Astrocyte of the spinal cord (primary cell): ENCODE data around the gene TMEFF1.

ENCODE experiments used
- DNase-seq: peaks from one replicate; pipeline ENCODE4 v3.0.0; 2011; ENCODE audit warnings: low read depth, low spot score
- H3K4me3 ChIP-seq: 2 replicates; pipeline ENCODE4 v1.5.1; 2011; ENCODE audit warnings: low read depth, mild to moderate bottlenecking, low read length, moderate library complexity
- CTCF ChIP-seq: IDR thresholded peaks from 2 replicates; pipeline ENCODE4 v1.5.1; 2012; ENCODE audit warnings: low read depth, mild to moderate bottlenecking, low read length, inconsistent platforms
- in situ Hi-C: cut with HindIII; loops from 2 replicates; pipeline ENCODE4 v1.10.0; 2017; ENCODE audit warnings: low sequenced_read_pairs

TMEFF1 gene

GRCh38 chr9:100485196-100485595 lies 12.2 kb downstream of the TMEFF1 start:
- in situ Hi-C loops, result no loop called here
- TF ChIP-seq CTCF, result no peak
- DNase-seq, result no peak
- no peak overlapping the region for H3K4me3 ChIP-seq

DNA sequence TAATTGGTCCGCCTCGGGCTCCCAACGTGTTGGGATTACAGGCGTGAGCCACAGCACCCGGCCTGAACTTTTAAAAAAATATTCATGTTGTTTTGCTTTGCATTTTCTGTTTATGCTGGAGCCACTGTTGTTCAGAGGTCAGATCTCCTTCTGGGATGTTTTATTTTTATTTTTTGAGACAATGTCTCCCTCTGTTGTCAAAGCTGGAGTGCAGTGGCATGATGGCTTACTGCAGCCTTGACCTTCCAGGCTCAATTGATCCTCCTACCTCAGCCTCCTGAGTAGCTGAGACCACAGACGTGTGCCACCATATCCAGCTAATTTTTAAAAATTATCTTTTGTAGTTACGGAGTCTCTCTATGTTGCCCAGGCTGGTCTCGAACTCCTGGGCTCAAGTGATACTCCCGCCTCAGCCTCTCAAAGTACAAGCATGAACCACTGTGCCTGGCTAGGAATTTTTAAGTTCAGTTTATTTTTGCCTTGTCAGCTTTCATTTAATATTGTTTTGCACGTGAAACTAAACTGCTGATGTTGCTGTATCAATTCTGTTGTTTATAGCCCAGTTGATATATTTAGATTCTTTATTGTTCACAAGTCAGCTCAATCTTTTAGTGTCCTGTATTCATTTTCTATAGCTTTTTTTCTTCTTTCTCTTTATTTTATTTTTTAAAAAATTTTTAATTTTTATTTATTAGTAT lies 13.7 kb downstream of the TMEFF1 start:
- in situ Hi-C loops, result no loop called here
- DNase-seq, result no peak
- TF ChIP-seq CTCF, result no peak
- no peak overlapping the region for H3K4me3 ChIP-seq

DNA sequence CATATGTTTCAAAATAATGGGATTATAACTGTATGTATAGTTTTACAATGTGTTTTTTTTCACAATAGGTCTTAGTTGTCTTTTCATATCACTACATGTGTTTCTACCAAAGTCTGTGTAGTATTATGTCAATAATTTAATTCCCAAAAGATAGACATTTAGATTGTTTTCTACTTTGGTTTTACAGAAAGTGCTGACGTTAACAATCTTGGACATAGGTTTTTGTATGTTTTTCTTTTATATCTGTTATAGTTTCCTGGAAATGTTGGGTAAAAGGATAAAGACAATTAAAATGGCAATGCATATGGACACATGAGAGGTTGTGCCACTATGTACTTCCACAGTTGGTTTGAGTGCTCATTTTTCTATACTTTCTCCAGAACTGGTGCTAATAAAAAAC lies 15.2 kb downstream of the TMEFF1 start:
- in situ Hi-C loops, result no loop called here

DNA sequence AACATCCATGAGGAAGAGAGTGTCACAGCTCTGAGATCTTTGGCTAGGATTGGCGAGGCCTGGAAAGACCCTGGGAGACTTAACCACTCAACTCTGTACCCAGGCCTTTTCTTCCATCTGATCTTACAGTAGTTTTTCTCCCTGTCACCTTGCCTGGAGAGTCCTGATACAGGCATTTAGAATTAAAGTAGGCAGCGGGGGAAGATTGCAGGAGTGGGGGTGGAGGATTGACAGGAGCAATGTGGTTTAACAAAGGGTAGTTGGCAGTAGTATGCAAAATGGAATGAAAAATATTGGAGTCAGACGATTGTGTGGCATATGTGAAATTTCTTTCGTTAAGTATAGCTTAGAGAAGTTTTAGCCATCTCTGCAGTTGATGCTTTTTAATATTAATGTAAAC lies 16.9 kb downstream of the TMEFF1 start:
- DNase-seq, result no peak
- in situ Hi-C loops, result no loop called here
- no peak overlapping the region for H3K4me3 ChIP-seq
- TF ChIP-seq CTCF, result no peak

More for the DNA sequence above, 15.2 kb downstream of the TMEFF1 start:
- no peak overlapping the region for H3K4me3 ChIP-seq
- TF ChIP-seq CTCF, result no peak
- no peak for DNase-seq

DNA sequence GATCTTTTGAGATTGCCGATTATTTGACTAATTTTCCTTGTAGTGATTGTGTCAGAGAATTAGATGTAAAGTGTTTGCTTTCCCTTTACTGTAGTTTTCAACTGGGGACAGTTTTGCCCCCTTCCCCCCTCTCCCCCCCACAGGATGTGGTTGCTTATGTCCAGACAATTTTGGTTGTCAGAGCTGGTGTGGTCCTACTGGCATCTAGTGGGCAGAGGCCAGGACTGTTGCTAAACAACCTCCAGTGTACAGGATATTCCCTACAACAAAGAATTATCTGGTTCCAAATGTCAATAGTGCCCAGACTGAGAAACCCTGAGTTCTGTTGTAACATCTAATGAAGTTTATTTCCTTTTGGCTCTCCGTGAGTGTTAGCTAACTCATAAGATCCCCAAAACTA lies 20.0 kb downstream of the TMEFF1 start:
- no peak overlapping the region for H3K4me3 ChIP-seq
- in situ Hi-C loops, result no loop called here
- DNase-seq, result peak; percentile 41
- TF ChIP-seq CTCF, result peak; percentile 31

GRCh38 chr9:100498592-100498991 lies 25.6 kb downstream of the TMEFF1 start:
- DNase-seq, result peak; percentile 23

More at GRCh38 chr9:100498592-100498991, 25.6 kb downstream of the TMEFF1 start:
- no peak overlapping the region for H3K4me3 ChIP-seq
- TF ChIP-seq CTCF, result no peak
- in situ Hi-C loops, result no loop called here
